Activated B cell treated with CpG ODN at 0.5 μM for 24 hours (primary cell): ENCODE results near the gene ABHD3. TPM values are rescaled to one million over a fixed set of nuclear protein-coding genes. Genes with fewer than 3 reads are reported as not detected.

Experiments
- ATAC-seq: fragments of 200-7000 bp; cut with Tn5 transposase; one replicate; pipeline ENCODE4 v1.10.0; 2021; ENCODE audit warnings: low read depth, mild to moderate bottlenecking, moderate library complexity
- CTCF ChIA-PET: fragments of 350-600 bp; sonication (Branson Sonifier 250); formaldehyde crosslinking; loops from one replicate; lab custom pipeline; 2021; ENCODE audit warnings: antibody characterized with exemption; lab: Charles Lee
- POLR2A ChIA-PET: fragments of 350-600 bp; sonication (Branson Sonifier 250); formaldehyde crosslinking; loops from one replicate; lab custom pipeline; 2021; ENCODE audit warnings: antibody characterized with exemption; lab: Charles Lee
- DNase-seq: peaks from one replicate; pipeline ENCODE4 v3.0.0; 2022
- H3K27ac Mint-ChIP-seq: one replicate; pipeline ENCODE4 v1.8.0; 2020; ENCODE audit warnings: mixed read lengths
- H3K27me3 Mint-ChIP-seq: one replicate; pipeline ENCODE4 v1.8.0; 2021; ENCODE audit warnings: mixed read lengths
- H3K36me3 Mint-ChIP-seq: one replicate; pipeline ENCODE4 v1.8.0; 2021; ENCODE audit warnings: low read depth, mixed read lengths
- H3K4me1 Mint-ChIP-seq: one replicate; pipeline ENCODE4 v1.8.0; 2021; ENCODE audit warnings: mixed read lengths
- H3K4me3 Mint-ChIP-seq: one replicate; pipeline ENCODE4 v1.8.0; 2020; ENCODE audit warnings: mild to moderate bottlenecking, mixed read lengths
- H3K9me3 Mint-ChIP-seq: one replicate; pipeline ENCODE4 v1.8.0; 2020; ENCODE audit warnings: mixed read lengths
- CTCF ChIP-seq: fragments of 200-600 bp; IDR thresholded peaks from one replicate; pipeline ENCODE4 v1.8.0; 2022; ENCODE audit warnings: antibody characterized with exemption, mild to moderate bottlenecking
- intact Hi-C: fragments of 100-400 bp; cut with micrococcal nuclease; formaldehyde crosslinking; loops from one replicate; pipeline ENCODE4 v1.15.1; 2024
- total RNA-seq: library from RNA; stranded (reverse); gene quantifications from 2 replicates; pipeline ENCODE4 v1.2.3, GENCODE V29; 2022

ABHD3 gene
- total RNA-seq, 1 donor from 2014 or later: 29.5 TPM

GRCh38 chr18:21703241-21703820 lies 1.2 kb downstream of the ABHD3 start:
- intact Hi-C loops: loop anchor here (5.0 to 10.0 kb wide), 5 partner anchors 36 to 591 kb away; partner anchors contain the start of gene ROCK1
- H3K36me3 Mint-ChIP-seq: peaks cover 33% of the 10 kb centered on the region
- ChIA-PET CTCF (interaction anchor here (1.6 kb wide), 1 partner anchor 103 kb away, joined by 8 read pairs; the partner anchor contains the start of gene ESCO1), POLR2A (interaction anchor here (1.0 to 2.5 kb wide), 6 partner anchors 13 to 103 kb away, joined by 4 to 43 read pairs (median 18); partner anchors contain the start of genes ESCO1, MIB1 and SNRPD1)
- no peaks in the 10 kb centered on the region for H3K9me3 Mint-ChIP-seq
- H3K4me3 Mint-ChIP-seq: peak overlapping the region; percentile 95
- ATAC-seq (peak; percentile 2), DNase-seq (peak; percentile 18)
- peaks cover 31% of the 10 kb centered on the region for H3K4me1 Mint-ChIP-seq
- no peaks in the 10 kb centered on the region for H3K27me3 Mint-ChIP-seq
- TF ChIP-seq CTCF: no peak
- peak overlapping the region; percentile 94 for H3K27ac Mint-ChIP-seq

- intact Hi-C loops: loop anchor here (5.0 to 10.0 kb wide), 5 partner anchors 35 to 590 kb away; partner anchors contain the start of gene ROCK1
- no peaks in the 10 kb centered on the region for H3K9me3 Mint-ChIP-seq
- H3K4me3 Mint-ChIP-seq: peak overlapping the region; percentile 55
- no peak for TF ChIP-seq CTCF
- ATAC-seq (no peak), DNase-seq (no peak)
- peaks cover 31% of the 10 kb centered on the region for H3K4me1 Mint-ChIP-seq
- H3K27ac Mint-ChIP-seq: peak overlapping the region; percentile 53
- H3K36me3 Mint-ChIP-seq: peaks cover 36% of the 10 kb centered on the region
- no peaks in the 10 kb centered on the region for H3K27me3 Mint-ChIP-seq
- ChIA-PET CTCF (no interaction called here), POLR2A (interaction anchor here (1.2 to 2.5 kb wide), 5 partner anchors 17 to 102 kb away, joined by 5 to 43 read pairs (median 23); partner anchors contain the start of genes ESCO1, MIB1 and SNRPD1)
Observed at GRCh38 chr18:21702602-21703001, 2.0 kb downstream of the ABHD3 start.

GRCh38 chr18:21701621-21702020 lies 3.0 kb downstream of the ABHD3 start:
- POLR2A ChIA-PET: interaction anchor here (1.2 to 1.3 kb wide), 2 partner anchors 16 to 39 kb away, joined by 3 to 5 read pairs; partner anchors contain the start of gene MIB1

GRCh38 chr18:21700528-21701075 lies 4.0 kb downstream of the ABHD3 start:
- no peak for ATAC-seq
- H3K27me3 Mint-ChIP-seq: no peaks in the 10 kb centered on the region
- TF ChIP-seq CTCF: no peak
- peaks cover 37% of the 10 kb centered on the region for H3K36me3 Mint-ChIP-seq
- CTCF ChIA-PET: no interaction called here
- H3K4me3 Mint-ChIP-seq: no peak overlapping the region
- no peak for DNase-seq
- peaks cover 30% of the 10 kb centered on the region for H3K4me1 Mint-ChIP-seq
- H3K9me3 Mint-ChIP-seq: no peaks in the 10 kb centered on the region
- POLR2A ChIA-PET: interaction anchor here (0.7 to 1.6 kb wide), 4 partner anchors 9 to 143 kb away, joined by 3 to 12 read pairs (median 6); no protein-coding TSS in a partner anchor
- intact Hi-C loops: loop anchor here (5.0 to 10.0 kb wide), 5 partner anchors 33 to 588 kb away; partner anchors contain the start of gene ROCK1
- H3K27ac Mint-ChIP-seq: no peak overlapping the region

More at GRCh38 chr18:21701621-21702020, 3.0 kb downstream of the ABHD3 start:
- peaks cover 31% of the 10 kb centered on the region for H3K4me1 Mint-ChIP-seq
- H3K4me3 Mint-ChIP-seq: no peak overlapping the region
- H3K27me3 Mint-ChIP-seq: no peaks in the 10 kb centered on the region
- no peak for DNase-seq
- no peak for TF ChIP-seq CTCF
- ATAC-seq: no peak
- peaks cover 36% of the 10 kb centered on the region for H3K36me3 Mint-ChIP-seq
- H3K9me3 Mint-ChIP-seq: no peaks in the 10 kb centered on the region
- CTCF ChIA-PET: interaction anchor here (0.8 kb wide), 1 partner anchor 21 kb away, joined by 4 read pairs; no protein-coding TSS in a partner anchor
- H3K27ac Mint-ChIP-seq: no peak overlapping the region
- intact Hi-C loops: loop anchor here (5.0 to 10.0 kb wide), 5 partner anchors 34 to 589 kb away; partner anchors contain the start of gene ROCK1

DNA sequence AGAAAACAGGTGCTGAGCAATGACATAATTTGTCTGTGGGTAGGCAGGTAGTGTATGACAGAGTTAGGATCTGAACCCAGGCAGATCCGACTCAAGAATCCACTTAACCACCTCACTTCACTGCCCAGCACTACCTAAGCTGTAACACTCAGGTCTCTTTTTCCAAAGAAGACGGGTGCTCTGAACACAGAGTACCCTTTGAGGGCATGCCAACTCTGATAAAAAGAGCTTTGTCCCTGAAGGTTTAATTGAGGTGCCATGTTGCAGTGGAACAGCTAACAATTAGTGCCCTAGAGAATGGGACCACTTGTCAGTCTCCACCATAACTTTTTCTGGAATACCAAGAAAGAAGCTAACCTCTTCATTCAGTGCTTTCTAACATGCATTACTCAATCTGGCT lies 11.3 kb downstream of the ABHD3 start:
- intact Hi-C loops: no loop called here
- CTCF ChIA-PET: no interaction called here
- peaks cover 43% of the 10 kb centered on the region for H3K36me3 Mint-ChIP-seq
- peaks cover 4% of the 10 kb centered on the region for H3K9me3 Mint-ChIP-seq
- ATAC-seq (no peak), DNase-seq (no peak)
- POLR2A ChIA-PET: no interaction called here
- no peak overlapping the region for H3K27ac Mint-ChIP-seq
- TF ChIP-seq CTCF: no peak
- H3K4me1 Mint-ChIP-seq: peaks cover 5% of the 10 kb centered on the region
- no peak overlapping the region for H3K4me3 Mint-ChIP-seq
- no peaks in the 10 kb centered on the region for H3K27me3 Mint-ChIP-seq
